LoVo (cell line): ENCODE measurements around the gene PLA2G6.

Source experiments
- DNase-seq: peaks from one replicate; pipeline ENCODE4 v3.0.0-alpha.2; 2016; ENCODE audit warnings: low spot score

PLA2G6 gene

DNA sequence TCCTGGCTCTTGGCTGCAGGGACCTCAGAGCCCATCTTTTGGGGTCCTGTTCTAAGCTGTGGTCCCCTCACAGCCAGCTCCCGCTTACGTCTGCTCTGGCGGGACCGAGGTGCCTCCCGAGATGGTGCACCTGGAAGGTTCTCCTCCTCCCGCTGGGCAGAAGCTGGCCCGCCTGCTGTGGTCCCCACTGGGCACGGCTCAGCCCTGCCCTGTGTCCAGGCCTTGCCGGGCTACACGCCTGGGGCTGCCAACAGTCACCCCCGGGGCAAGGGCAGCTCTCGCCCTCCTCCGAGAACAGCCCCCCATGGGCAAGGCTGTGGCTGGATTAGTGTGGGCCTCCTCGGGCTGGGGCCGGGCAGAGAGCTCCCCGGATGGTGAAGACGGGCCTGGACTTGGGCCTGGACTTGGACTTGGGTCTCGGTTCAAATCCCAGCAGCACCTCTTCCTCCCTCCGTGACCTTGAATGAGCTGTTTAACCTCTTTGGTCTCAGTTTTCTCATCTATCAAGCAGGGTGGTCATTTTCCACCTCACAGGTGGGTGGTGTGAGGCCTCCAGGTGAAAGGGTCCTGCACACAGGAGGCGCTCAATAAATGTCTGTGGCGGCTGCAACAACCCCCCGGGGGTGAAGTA, 72.1 kb downstream of the PLA2G6 start:
- DNase-seq = no peak

DNA sequence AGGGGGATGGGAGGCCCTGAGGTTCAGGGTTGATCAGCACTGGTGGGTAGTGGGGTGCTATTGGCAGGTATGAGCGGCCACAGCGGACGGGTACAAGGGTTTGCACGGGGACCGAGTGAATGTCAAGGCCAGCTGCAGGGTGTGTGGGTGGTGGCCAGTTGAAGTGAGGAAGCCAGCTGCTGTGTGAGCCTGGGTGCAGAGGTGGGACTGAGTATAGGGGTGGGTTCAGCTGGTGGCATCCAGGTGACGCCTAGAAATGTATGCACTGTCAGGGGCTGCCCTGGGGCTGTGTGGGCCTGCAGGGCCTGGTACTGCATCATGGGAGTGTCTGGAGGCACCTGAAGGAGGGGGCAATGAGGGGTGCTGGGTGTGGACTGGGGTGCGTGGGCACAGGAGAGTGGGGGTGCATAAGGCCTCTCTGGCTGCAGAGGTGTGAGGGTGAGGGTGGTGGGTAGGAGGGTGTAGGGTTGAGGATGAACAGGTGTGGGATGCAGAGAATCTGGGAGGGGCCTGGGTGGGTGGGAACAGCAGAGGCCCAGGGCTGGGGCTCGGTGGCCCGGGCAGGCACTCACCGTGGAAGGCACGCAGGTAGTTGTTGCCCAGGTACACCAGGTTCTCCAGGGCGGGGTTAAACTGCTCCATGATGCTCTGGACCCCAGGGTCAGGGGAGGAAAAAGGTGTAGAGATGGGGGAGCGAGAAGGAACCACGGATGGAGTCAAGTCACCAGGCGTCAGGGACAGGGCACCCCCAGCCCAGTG, 72.9 kb downstream of the PLA2G6 start:
- no peak for DNase-seq

DNA sequence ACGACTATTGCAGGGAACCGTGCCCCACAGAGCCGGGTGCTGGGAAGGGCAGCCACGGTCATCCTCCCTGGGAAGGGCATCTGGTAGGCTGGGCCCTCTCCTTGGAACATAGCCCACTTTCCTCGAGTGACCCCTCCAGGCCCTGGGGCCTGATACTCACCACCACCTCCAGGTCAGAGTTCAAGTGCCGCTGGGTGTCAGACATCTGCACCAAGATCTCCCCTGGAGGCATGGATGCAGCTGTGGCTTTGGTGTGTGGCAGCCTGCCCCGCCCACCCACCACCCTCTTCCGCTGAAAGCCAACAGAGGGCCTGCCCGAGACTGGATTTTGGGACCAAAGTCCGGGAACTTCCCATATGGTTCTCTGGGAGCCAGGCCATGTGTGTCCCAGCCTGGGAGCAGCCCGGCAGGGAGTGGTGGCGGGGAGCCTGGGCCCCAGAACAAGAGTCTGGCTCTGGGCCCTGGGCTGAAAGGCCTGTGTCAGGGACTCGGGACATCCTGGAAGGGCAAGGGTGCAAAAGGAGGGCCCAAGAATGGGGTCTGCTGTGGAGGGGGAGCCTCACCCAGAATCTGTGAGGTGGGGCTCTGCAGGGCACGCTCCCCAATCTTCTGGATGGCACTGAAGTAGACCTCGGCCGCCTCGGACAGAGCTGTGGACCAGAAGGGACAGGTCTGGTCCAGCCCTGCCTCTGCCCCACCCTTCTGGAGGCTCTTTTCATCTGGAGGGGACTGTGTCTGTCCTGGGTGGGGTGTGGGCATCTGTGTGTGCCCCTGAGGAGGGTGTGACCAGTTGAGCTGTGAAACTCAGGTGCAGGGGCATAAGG, 73.7 kb downstream of the PLA2G6 start:
- DNase-seq = peak; percentile 37

DNA sequence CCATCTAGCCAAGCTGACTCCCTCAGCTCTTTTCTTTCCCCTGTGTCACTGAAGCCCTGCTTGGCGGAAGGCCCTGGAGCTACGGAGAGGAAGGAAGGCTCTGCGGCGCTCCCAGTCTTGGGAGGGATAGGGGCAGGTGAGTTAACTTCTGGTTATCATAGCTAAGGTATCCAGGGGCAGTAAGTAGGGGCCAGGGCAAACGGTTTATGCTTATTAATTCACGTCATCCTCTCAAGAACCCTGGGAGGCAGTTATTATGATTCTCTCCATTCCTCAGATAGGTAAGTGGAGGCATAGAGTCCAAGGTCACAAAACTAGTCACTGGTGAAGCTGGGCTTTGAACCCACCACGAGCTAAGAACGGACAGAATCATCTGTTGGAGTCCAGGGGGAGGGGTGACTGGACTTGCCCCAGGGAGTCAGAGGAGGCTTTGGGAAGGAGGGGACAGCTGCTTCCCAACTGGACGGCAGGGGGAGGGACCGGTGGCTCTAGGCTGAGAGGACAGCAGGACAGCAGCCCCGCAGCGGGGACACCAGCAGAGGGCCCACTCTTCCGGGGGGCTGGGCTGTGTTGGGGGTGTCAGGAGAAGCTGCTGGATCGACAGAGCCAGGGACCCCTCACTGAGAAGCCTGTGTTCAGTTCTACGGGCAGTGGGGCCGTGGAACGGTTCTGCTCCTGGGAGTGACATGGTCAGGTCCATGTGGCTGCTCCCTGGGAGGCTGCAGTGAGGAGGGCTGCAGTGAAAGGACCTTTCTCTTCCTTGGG, 74.6 kb downstream of the PLA2G6 start:
- no peak for DNase-seq

DNA sequence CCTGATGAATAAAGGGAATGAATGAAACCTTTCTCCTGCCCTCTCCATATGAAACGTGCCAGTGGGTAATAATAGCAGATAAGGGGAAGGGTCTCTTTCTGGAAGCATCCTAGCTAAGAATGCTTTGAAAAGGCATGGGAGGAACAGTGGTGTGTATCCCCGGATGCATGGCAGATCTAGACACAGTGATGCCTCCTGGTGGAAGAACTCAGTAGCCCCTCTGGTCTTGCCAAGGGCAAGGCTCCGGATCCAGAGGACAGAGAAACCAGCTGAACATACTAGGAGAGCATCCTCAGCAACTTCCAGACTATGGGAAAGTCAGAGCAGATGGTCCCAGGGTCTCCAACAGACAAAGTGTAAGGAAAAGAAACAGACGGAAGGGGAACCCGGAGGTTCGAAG, 77.5 kb downstream of the PLA2G6 start:
- DNase-seq = no peak

DNA sequence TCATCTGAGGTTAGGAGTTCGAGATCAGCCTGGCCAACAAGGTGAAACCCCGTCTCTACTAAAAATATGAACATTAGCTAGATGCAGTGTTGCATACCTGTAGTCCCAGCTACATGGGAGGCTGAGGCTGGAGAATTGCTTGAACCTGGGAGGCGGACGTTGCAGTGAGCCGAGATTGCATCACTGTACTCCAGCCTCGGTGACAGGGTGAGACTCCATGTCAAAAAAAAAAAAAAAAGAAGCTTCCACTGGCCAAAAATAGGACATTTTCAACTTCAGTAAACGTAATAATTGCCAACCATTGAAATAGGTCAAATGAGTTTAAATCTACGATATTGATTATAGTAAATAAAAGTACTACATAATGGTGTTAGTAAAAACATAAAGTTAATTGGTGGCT, 78.0 kb downstream of the PLA2G6 start:
- DNase-seq = no peak

DNA sequence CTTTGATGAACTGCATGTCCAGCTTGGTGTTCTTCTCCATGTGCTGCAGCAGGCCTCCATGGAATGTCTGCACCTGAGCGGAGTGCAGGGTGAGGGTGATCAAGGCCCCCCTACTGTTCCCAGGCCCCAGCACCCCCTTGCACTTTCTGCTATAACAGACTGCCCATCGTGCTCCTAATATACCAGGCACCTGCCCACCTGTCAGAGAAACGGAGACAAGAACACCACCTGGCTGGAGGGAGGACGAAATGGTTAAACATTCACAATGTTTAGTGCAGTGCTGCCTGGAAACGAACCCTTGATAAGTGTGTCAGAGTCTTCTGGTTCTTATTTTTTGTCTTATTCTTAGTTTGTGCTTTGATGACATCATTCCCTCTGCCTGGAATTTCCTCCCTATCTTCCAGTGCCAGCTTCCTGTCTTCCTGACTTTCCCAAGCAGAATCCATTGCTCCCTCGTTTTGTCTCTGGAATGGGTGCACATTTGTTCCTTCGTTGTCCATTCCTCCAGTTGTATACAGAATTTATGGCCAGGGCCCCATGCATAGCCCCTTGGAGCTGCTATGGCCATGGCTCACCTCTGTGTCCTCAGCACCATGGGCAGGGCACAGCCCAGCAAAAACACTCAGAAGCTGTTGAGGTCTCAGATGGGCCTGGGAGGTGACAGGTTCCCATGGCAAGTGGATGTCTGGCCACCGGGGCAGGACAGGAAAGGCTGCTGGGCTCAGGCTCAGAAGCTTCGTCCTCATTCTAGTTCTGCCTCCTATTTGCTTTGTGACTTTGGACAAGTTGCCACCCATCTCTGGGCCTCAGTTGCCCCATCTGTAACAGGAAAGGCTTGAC, 83.0 kb downstream of the PLA2G6 start:
- no peak for DNase-seq

DNA sequence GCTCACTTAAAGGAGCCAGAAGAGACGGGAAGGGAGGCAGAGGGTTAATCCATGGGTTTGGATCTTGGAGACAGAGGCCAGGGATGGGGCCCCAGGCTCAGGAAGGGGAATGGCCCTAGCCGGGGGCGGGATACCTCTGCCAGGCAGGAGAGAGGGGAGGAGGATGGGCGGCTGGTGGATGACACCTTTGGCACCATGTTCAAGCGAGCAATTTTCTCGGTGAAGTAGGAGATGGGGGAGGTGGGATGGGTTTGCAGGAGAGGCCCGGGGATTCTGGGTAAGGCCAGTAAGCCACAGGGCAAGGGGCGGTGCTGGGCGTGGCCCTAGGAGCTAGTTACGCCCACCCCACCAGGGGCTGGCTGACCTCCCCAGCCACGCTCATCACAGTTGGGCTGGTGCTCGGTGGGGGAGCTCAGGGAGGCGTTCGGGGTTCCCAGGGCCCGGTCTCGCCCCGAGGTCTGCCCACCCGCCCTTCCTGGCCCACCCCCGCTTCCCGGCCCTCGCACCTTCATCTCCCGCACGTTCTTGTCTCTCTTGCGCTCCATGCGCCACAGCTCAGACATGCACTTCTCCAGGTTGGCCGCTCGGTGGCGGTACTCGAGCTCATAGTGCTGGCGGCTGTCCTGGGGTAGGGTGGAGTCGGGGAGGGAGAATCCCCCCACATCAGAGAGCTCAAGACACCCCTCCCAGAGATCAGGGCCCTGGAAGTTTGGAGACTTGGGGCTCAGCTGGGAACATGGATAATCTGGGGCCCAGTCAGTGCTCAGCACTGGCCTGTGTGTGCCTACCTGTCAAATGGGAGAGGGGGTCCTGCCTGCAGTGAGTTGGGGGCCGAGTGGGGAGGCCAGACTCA, 83.8 kb downstream of the PLA2G6 start:
- DNase-seq = no peak

DNA sequence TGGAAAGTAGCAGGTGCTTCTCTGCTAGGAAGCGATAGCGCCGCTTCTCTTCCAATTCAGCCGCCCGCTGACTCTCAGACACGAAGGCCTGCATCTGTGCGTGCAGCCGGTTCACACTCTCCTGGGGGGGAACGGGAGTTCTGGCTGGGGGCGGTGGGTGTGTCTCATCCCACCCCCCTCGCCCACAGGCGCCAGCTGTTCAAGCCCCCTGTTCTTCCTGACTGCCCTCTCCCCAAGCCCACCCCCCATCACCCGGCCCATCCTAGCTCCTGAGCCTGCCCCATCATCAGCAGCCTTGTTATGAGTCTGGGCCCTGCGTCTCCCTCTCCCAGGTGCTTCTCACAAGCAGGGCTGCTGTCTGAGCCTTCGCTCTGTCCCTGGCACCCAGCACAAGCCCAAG, 84.6 kb downstream of the PLA2G6 start:
- DNase-seq = no peak

DNA sequence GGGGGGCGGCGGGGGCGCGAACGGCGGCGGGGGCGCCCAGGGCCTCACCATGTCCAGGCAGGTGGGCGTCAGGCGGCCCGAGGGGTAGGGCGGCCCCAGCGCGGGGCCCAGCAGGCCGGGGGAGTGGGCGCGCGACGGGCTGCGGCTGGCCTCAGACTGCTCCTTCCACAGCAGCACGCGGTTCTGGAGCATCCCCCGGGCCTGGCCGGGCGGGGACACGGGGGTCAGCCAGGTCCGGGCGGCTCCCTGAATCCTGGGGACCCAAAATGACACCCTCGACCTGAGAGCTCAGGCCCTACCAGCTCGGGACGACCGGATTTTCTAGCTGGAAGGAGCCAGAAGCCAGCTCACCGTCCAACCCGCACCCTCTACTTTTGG, 92.2 kb downstream of the PLA2G6 start:
- no peak for DNase-seq

DNA sequence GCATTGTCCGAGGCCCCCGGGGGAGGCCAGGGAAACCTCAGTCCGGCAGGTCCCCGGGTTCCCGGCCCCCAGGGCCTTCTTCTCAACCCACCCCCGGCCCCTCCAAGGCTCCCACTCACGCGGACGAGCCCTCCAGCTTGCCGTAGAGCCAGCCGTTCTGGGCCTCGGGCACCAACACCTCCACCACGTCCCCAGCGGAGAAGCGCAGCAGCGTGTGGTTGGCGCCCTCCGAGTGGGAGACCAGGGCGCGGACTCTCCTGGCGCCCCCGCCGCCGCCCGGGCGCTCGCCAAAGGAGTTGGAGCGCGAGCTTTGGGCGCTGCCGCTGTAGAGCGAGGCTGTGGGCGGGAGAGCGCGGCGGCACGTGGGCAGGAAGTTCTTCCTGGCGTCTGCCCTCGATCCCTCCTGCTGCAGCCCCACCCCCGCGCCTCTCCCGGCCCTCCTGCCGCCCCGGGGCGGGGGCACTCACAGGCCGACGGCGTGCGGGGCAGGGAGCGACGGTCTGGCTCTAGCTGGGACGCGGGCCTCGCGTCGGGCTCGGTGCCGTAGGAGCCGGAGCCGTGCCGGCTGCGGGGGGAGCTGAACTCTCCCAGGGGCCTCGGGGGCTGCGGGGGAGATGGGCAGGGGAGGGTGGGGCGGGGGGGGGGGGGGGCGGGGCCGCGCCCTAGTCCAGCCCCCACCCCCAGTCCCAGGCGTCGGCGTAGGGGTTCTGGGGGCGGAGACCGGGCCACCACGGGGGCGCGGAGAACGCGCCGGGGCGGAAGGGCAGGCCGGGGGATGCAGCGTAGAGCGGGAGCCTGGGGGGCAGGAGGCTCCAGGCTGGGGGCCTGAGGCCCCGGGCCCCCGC, 92.8 kb downstream of the PLA2G6 start:
- no peak for DNase-seq

DNA sequence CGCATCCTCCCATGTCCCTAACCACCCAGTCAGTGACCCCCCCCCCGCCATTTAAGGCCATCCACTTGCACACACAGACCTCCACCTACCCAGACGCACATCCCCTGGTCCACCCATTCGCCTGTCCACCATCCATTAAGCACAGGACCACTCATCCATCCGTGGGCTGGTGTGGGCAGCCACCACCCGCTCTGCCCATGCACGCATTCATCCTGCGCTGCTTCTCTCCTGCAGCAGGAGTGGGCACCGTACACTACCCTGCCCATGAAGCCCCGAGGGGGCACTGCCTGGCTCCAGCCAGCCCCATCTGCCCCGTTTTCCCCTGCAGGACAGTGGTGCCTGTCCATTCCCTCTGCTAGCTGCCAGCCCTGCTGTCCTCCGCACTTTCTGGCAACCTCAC, 93.8 kb downstream of the PLA2G6 start:
- no peak for DNase-seq

DNA sequence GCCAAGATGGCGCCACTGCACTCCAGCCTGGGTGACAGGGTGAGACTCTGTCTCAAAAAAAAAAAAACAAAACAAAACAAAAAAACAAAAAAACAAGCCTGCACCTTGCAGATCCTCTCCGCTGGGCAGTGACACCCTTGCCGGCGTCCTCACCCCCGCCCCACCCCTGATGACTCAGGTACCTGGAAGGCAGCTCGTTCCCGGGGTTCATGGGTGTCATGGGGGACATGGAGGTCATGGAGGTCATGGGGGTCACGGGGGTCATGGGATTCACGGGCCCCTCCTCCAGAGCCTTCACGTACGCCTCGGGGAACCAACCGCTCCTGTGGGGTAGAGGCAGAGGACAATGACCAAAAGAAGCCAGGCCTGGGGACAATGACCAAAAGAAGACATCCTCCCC, 94.7 kb downstream of the PLA2G6 start:
- no peak for DNase-seq

DNA sequence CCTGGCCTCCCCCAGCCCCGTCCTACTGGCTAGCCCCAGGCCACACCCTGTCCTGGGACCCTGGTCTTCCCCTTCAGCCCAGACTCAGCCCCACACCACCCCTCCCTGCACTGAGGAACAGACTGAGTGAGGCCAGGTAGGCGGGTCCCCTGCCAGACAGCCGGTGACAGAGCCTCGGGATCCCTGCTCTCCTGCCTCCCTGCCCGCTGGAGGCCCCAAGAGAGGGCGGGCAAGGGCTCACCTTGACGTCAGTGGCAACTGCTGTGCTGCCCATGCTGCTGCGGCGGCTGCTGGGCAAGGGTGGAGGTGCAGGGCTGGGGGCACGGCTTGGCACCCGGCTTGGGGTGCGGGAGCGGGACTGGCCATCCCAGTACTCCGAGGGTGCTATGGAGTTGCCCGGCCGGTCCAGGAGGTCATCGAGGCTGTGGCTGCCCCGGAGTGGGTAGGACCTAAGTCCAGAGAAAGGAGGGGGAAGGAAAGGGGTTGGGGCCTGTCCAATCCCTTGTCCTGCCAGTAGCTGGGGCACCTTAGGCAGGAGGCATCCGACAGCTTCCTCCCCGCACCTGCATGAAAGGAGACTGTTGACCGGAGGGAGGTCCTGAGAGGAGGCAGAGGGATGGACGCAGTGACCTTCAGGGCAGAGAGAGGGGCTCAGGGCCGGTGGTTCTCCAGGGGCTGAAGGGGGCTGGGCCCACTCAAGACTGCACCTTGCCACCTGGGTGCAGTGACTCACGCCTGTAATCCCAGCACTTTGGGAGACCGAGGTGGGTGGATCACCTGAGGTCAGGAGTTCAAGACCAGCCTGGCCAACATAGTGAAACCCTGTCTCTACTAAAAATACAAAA, 95.4 kb downstream of the PLA2G6 start:
- DNase-seq = no peak

DNA sequence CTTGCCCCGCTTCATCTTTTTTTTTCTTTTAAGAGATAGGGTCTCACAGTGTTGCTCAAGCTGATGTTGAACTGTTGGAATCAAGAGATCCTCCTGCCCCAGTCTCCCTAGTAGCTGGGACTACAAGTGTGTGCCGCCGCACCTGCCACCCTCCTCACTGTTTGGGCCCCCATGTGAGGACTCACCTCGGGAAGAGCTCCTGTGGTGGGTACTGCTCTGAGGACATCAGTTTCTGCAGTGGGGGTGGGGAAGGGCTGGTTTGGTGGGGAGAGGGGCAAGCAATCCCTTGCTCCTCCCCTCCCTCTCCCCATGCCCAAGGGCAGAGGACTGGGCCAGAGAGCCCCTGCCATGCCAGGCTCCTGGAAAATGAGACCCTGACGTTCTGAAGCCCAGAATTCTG, 96.1 kb downstream of the PLA2G6 start:
- no peak for DNase-seq

DNA sequence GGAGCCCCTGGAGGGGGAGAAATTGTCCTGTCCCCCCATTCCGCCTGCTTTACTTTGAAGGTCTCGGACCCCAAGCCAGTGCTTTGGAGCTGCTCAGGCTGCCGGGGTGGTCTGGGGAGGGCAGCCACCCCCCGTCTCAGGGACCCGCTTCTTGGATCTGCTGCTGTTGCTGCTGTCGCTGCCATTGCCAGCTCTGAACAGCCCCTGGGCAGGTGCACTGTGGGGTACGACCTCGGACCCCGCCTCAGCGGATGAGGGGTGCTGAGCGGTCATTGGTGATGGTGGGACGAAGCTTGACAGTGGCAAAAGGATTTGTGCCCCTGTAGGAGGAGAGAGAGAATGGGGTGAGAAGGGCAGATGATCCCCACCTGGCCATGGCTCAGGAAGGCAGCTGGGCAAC, 96.6 kb downstream of the PLA2G6 start:
- DNase-seq = no peak

DNA sequence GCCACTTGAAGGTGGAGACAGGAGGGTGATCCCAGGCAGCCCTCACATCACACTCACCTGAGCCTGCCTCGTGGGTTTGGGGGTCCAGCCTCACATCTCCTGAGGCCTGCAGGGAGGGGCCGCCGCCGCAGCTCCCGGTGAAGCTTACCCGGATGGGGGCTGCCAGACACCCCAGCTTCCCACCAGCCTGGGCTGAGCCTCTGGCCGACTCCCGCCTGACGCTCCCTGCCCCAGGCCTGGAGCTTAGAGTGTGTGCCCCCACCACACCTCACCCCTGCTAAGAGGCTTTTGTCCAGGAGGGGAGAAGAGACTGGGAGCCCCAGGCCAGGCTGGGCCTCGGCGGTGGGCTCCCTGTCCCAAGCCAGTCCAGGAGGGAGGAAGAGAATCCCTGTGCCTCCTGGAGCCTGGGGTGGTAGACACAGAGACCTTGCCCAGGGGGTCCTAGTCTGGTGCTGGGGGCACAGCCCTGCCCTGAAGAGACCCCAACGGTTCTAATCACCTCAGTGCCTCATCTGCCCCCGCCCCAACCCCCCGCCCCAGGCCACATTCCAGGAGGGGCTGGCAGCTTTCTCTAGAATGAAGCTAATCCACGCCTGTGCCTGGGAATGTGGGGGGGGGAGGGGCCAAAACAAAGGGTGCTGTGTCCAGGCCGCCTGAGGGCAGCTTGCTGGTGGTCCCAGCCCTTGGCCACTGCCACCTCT, 97.5 kb downstream of the PLA2G6 start, which contains the start of gene SLC16A8:
Gene SLC16A8, minus strand, starts transcription at position 254 of the 701 bp plus-strand sequence. CDS start 1,311 bp downstream, outside the sequence.
- DNase-seq = no peak
